ENCODE results near the gene DLGAP1.

DNA sequence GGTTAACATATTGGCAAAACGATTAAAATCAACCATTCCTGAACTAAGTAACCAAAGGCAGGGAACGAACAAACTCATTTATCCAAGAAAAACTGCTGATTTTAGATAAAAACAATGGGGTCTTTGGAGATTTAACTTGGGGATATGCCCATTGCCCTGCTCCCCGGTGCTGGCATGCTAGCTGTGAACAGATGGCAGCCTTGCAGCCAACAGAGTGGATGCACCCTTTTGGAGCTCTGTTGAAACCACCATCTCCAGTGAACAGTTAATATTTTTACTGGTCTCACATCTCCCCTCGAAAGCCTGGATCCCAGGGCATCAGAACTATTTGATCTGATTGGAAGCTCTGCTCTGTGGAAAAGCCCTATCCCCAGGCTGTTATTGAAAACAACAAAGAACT is 702.0 kb downstream of the DLGAP1 start:
- TF ChIP-seq, protein P1, sequence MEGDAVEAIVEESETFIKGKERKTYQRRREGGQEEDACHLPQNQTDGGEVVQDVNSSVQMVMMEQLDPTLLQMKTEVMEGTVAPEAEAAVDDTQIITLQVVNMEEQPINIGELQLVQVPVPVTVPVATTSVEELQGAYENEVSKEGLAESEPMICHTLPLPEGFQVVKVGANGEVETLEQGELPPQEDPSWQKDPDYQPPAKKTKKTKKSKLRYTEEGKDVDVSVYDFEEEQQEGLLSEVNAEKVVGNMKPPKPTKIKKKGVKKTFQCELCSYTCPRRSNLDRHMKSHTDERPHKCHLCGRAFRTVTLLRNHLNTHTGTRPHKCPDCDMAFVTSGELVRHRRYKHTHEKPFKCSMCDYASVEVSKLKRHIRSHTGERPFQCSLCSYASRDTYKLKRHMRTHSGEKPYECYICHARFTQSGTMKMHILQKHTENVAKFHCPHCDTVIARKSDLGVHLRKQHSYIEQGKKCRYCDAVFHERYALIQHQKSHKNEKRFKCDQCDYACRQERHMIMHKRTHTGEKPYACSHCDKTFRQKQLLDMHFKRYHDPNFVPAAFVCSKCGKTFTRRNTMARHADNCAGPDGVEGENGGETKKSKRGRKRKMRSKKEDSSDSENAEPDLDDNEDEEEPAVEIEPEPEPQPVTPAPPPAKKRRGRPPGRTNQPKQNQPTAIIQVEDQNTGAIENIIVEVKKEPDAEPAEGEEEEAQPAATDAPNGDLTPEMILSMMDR (IDR thresholded peaks at IDR 0.05; ENCODE audit: low read depth, low read length), result no peak
- TF ChIP-seq POLR2A (IDR thresholded peaks at IDR 0.05; ENCODE audit: extremely low read depth, insufficient read length), result no peak

Measured in NB4 (cell line).